SK-MEL-5 (cell line): Measurements from ENCODE around the gene WEE2. TPM values are rescaled to one million over a fixed set of nuclear protein-coding genes. Genes with fewer than 3 reads are reported as not detected.
A peak's percentile ranks its signal among the peaks of the same experiment; 100 is the strongest.
"Not testable (repeated sequence)": the region's sequence is repeated elsewhere in the genome, so short reads cannot be mapped to it uniquely, and the experiment has no call there.

Experiments
- DNase-seq: peaks from one replicate; pipeline ENCODE4 v3.0.0-alpha.2; 2016; ENCODE audit warnings: low read depth, low spot score
- in situ Hi-C: cut with HindIII; loops from 2 replicates; pipeline ENCODE4 v1.10.0; 2016; ENCODE audit warnings: low sequenced_read_pairs, high pct_unique_total_duplicates, low pct_unique_long_range_greater_than_20kb
- small RNA-seq, 2 experiments: library from RNA; depleted of rRNA; stranded (forward); fragments of <200 nt; gene quantifications; one replicate each; pipeline ENCODE3, GENCODE V24; 2014
- total RNA-seq: library from RNA; depleted of rRNA; stranded (reverse); fragments of >200 nt; shearing (Covaris generic); gene quantifications from 2 replicates; pipeline ENCODE4 v1.2.3, GENCODE V29; 2014; rRNA removed

Gene WEE2
- total RNA-seq, 1 experiment from 2014 or later = not detected

- no peak for DNase-seq
- in situ Hi-C loops = no loop called here
Measured at GRCh38 chr7:141738592-141739013, 30.4 kb downstream of the WEE2 start.

GRCh38 chr7:141739250-141739649 is 31.1 kb downstream of the WEE2 start:
- in situ Hi-C loops = no loop called here

GRCh38 chr7:141742229-141742628 is 34.1 kb downstream of the WEE2 start:
- no peak for DNase-seq
- in situ Hi-C loops = no loop called here

More at GRCh38 chr7:141739250-141739649, 31.1 kb downstream of the WEE2 start:
- no peak for DNase-seq

- in situ Hi-C loops = no loop called here
- DNase-seq = no peak
Measured at GRCh38 chr7:141744131-141744530, 36.0 kb downstream of the WEE2 start.

DNA sequence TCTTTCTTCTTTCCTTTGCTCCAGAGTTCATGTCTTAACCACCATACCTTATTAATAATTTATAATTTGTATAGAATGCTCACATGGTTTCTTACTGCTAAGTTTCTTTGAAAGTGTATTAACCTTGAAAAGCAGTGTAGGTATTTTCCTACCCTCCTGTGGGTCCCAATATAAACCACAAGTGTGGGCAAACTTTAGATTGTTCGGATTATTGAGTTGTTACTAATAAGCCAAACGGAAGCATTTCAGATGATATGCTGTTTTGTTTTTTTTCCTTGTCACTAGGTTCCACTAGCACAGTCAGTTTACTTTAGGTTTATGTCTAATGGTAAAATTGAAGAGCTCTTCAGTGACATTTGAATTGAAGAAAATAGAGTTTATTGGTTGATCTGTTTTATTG is 40.2 kb downstream of the WEE2 start:
- no peak for DNase-seq

DNA sequence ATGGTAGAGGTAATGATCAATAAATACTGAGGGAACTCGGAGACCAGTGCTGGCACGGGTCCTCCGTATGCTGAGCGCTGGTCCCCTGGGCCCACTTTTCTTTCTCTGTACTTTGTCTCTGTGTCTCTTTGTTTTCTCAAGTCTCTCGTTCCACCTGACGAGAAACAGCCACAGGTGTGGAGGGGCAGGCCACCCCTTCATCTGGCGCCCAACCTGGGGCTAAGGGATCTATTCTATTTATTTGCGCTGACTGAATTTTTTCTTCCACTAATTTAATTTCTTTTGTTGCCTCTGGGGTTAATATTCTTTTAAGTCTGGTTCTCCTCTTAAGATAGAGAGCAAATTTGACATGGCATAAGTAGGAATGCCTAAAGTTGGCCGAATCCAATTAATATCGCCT is 43.8 kb downstream of the WEE2 start:
- DNase-seq, in situ Hi-C loops: not testable (repeated sequence)

More for the DNA sequence above, 40.2 kb downstream of the WEE2 start:
- in situ Hi-C loops = no loop called here

DNA sequence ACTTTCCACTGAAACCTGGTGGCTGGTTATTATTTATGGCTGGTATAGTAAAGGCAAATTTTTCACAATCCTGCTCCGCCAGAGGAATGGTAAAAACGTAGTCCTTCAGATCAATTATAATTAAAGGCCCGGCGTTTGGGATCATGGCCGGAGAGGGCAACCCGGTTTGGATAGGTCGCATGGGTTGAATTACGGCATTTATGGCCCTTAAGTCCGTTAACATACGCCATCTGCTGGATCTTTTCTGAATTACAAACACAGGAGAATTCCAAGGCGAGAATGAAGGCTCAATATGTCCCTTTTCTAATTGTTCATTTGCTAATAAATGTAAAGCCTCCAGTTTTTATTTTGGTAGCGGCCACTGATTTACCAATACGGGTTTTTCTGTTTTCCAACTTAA is 44.5 kb downstream of the WEE2 start:
- peak; percentile 52 for DNase-seq
- in situ Hi-C loops = no loop called here

- in situ Hi-C loops = no loop called here
- peak; percentile 75 for DNase-seq
Measured at GRCh38 chr7:141754939-141755338, 46.8 kb downstream of the WEE2 start.

DNA sequence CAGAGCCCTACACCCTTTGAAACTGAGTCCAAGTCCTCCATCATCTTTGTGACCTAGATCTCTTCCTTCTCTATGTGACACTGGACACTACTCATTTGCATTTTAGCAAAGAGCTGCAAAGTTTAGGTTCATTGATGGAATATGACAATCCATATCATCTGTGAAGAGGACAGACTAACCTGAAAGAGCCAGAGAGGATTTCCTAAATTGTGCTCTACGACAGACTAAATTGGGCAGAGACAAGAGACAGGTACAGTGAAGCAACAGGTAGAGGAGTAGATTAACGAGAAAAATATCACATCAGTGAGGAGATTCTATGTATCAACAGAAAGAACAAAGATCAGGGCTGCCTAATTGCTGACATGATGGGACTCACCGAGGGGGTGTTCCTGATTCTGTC is 55.6 kb downstream of the WEE2 start, which contains the start of gene TAS2R3:
TAS2R3 (plus strand) TSS at position 301 of the 400 bp plus-strand sequence; CDS start at position 363, 62 bp downstream.
- no peak for DNase-seq
- in situ Hi-C loops = no loop called here

GRCh38 chr7:141770083-141770583 is 62.0 kb downstream of the WEE2 start:
- in situ Hi-C loops, DNase-seq: not testable (repeated sequence)

DNA sequence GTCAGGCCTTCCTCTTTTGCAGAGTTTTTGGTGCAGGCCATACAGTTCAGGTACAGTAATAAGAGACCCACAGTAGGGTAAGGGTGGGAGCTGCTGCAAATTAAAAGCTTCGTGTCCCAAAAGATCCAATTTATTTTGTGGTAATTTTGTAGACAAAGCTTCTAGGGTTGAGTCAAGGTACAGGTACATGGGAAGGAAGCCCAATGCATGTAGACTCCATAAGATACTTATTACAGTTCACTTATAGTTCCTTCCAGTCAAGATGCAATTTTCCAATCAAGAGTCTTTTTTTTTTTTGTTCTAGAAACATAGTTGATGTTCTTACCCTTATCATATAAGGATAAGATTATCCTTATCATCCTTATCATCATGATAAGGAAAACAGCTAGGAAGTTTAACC is 68.2 kb downstream of the WEE2 start, which contains the start of gene TAS2R4:
TAS2R4 (plus strand) TSS at position 301 of the 400 bp plus-strand sequence. CDS start 1,815 bp downstream, outside the sequence.
- in situ Hi-C loops = no loop called here
- no peak for DNase-seq

Small RNAs within 50 kb of the gene (small RNA-seq; reads per million reads assigned to genes)
- gene RNU1-82P = 0 reads per million in 2 experiments

Other genes with a start within 250 kb of the WEE2 start
- gene AGK, start 156.9 kb upstream of the WEE2 start, total RNA-seq = 67.1 and 67.2 TPM in 2 replicates
- gene DENND11, start 6.2 kb upstream of the WEE2 start, total RNA-seq = 15.2 and 16.6 TPM in 2 replicates
- gene SSBP1, start 30.0 kb downstream of the WEE2 start, total RNA-seq = 332 and 364 TPM in 2 replicates
- 0.40 and 0.87 TPM in 2 replicates for gene TAS2R3, start 55.7 kb downstream of the WEE2 start, total RNA-seq
- 0.08 and 0.32 TPM in 2 replicates for gene TAS2R4, start 68.3 kb downstream of the WEE2 start, total RNA-seq
- 0.26 and 0.51 TPM in 2 replicates for gene TAS2R5, start 81.9 kb downstream of the WEE2 start, total RNA-seq
- 0.13 TPM in 1 of 2 replicates, not detected in the other for gene PRSS37, start 133.1 kb downstream of the WEE2 start, total RNA-seq
- not detected in 2 replicates for gene OR9A4, start 208.0 kb downstream of the WEE2 start, total RNA-seq
- gene CLEC5A, start 238.6 kb downstream of the WEE2 start, total RNA-seq = not detected in 2 replicates